NT2/D1 (cell line): ENCODE measurements around the gene IFNB1.

Experiments
- DNase-seq: peaks from one replicate; pipeline ENCODE4 v3.0.0-alpha.2; 2011; ENCODE audit warnings: low read depth, low spot score
- H3K27me3 ChIP-seq: 2 replicates; pipeline ENCODE4 v1.6.0; 2011; ENCODE audit warnings: mild to moderate bottlenecking; ENCODE audit not compliant: insufficient read length, insufficient read depth
- H3K36me3 ChIP-seq: 2 replicates; pipeline ENCODE4 v1.6.1; 2011; ENCODE audit warnings: mild to moderate bottlenecking, low read length, mixed read lengths; ENCODE audit not compliant: insufficient read depth, insufficient read length
- H3K4me1 ChIP-seq: 2 replicates; pipeline ENCODE4 v1.5.1; 2011; ENCODE audit not compliant: insufficient read depth, insufficient read length
- H3K4me3 ChIP-seq: 2 replicates; pipeline ENCODE4 v1.5.1; 2011; ENCODE audit warnings: low read depth; ENCODE audit not compliant: insufficient read length
- H3K9ac ChIP-seq: 2 replicates; pipeline ENCODE4 v1.6.0; 2011; ENCODE audit warnings: low read depth; ENCODE audit not compliant: insufficient read length
- H3K9me3 ChIP-seq: 2 replicates; pipeline ENCODE4 v1.5.1; 2011; ENCODE audit warnings: mild to moderate bottlenecking, low read length; ENCODE audit not compliant: insufficient read depth
- SUZ12 ChIP-seq: IDR thresholded peaks from 2 replicates; pipeline ENCODE4 v1.6.1; 2011; ENCODE audit not compliant: insufficient read length, insufficient read depth; ENCODE audit errors: extremely low read depth
- YY1 ChIP-seq: IDR thresholded peaks from 2 replicates; pipeline ENCODE4 v1.6.1; 2011; ENCODE audit not compliant: insufficient read length, insufficient read depth
- ZNF274 ChIP-seq: IDR thresholded peaks from 2 replicates; pipeline ENCODE4 v1.6.1; 2011; ENCODE audit warnings: mild to moderate bottlenecking, low read depth, low read length

IFNB1 gene

DNA sequence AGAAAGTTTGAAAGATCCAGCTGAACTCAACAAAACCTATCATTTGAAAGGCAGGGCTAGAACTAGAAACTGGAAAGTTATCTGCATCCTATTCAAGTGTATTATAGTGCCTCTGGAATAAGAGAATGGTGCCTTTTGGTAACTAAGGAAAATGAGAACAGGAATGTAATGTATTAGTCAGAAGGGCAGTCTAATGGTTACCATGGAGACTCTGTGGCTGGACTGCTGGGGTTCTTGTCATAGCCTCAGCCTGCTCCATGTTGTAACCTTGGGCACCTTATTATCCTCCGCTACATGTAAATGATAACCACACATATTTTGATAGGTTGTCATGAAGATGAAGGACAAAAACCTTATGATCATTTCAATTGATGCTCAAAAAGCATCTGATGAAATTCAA lies 24.6 kb upstream of the IFNB1 start:
- Histone ChIP-seq H3K27me3 (no peaks in the 10 kb centered on the region), H3K36me3 (no peaks in the 10 kb centered on the region), H3K9ac (no peak overlapping the region), H3K4me3 (no peak overlapping the region), H3K4me1 (no peaks in the 10 kb centered on the region), H3K9me3 (no peaks in the 10 kb centered on the region)
- no peak for DNase-seq
- TF ChIP-seq ZNF274 (no peak), SUZ12 (no peak), YY1 (no peak)

DNA sequence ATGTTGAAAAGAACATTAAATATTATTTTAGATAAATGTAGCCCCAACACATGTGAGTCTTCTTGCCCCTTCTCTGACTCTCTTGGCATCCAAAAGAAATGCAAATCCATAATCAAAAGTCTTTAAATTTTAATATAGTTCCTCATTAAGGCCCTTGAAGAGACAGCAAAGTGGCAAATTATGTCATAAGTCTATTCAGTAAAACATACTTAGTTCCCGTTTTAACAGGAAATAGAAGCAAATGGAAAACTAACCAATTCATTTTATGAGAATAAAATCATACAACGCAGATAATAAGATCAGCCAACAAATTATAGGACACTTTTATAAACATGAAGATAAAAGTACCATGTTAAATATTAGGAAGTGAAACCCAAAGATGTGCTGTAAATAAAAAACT lies 20.1 kb upstream of the IFNB1 start:
- Histone ChIP-seq H3K9ac (no peak overlapping the region), H3K36me3 (no peaks in the 10 kb centered on the region)
- DNase-seq, result no peak

DNA sequence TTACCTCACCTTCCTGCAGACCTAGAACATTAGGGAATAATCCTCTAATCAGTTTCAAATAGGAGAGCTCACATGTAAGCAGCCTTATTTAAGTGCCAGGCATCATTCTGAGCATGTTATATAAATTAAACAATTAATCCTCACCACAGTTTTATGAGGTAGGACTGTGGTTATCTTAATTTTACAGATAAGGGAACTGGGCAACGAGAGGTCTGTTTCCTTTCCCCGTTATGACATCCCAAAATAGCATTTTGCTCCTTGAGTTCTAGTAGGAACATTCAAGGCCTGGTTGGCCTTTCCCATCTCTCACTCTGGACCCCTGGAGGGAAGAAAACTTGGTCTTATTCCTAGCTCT lies 19.1 kb upstream of the IFNB1 start:
- Histone ChIP-seq H3K9me3 (no peaks in the 10 kb centered on the region), H3K36me3 (no peaks in the 10 kb centered on the region), H3K27me3 (no peaks in the 10 kb centered on the region), H3K4me1 (no peaks in the 10 kb centered on the region), H3K9ac (no peak overlapping the region), H3K4me3 (no peak overlapping the region)
- no peak for TF ChIP-seq SUZ12
- TF ChIP-seq YY1, result no peak
- TF ChIP-seq ZNF274, result no peak
- no peak for DNase-seq

More for the DNA sequence above, 20.1 kb upstream of the IFNB1 start:
- no peaks in the 10 kb centered on the region for H3K27me3 ChIP-seq
- H3K4me1 ChIP-seq, result no peaks in the 10 kb centered on the region
- no peak overlapping the region for H3K4me3 ChIP-seq
- TF ChIP-seq YY1 (no peak), ZNF274 (no peak), SUZ12 (no peak)
- H3K9me3 ChIP-seq, result no peaks in the 10 kb centered on the region

DNA sequence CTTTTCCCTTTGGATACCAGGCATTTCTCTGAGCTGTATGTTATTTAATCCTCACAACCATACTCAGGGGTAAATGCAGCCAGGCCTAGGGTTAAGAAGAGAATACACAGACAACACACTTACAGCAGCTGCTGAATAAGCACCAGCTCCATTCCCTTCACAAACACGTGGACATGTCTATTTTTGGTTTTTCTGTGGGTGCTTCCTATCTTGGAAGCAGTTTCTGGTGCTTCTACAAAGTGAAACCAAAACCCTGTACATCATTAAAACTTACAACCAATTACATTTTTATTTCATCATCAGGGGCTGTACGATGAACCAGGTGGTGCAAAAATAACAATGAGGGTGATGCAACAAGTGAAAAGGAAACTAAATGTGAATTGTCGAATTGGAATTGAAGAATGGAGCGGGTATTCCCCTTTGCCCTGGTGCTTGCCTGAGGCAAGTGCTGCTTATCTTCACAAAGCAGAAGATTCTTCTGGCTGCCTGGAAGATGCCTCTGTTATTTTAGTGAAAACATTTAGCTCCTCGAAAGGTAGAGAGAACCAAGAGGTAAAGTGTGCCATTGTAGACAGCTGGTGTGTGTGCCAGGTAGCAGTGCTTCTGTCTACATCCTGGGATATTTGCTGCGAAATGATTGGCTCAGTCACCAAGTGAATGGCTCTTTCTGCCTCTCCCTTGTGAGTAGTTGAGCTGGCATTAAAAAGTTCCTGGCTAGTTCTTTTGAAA lies 18.6 kb upstream of the IFNB1 start:
- Histone ChIP-seq H3K36me3 (no peaks in the 10 kb centered on the region), H3K9ac (no peak overlapping the region), H3K27me3 (no peaks in the 10 kb centered on the region), H3K9me3 (no peaks in the 10 kb centered on the region), H3K4me3 (no peak overlapping the region), H3K4me1 (no peaks in the 10 kb centered on the region)
- TF ChIP-seq YY1 (no peak), ZNF274 (no peak), SUZ12 (no peak)
- DNase-seq, result no peak

DNA sequence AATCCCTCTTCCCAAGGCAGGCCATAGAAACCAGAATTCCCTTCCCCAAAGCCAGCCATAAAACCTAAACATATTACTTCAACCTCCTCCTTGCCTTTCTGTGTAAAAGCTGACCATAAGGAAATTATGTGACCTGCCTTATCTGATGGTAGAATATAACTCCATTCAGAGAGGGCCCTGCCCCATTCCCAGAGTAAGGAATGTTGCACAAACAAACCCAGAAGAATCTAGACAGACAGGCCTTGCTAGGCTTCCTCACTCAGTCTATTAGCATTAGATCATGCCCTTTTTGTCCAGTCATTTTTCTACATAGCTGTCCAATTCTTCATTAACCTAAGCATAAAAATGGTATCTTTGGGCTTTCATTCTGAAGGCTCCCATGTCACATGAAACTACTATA lies 17.8 kb upstream of the IFNB1 start:
- no peak overlapping the region for H3K4me3 ChIP-seq
- no peaks in the 10 kb centered on the region for H3K9me3 ChIP-seq
- TF ChIP-seq SUZ12, result no peak
- TF ChIP-seq ZNF274, result no peak
- no peak for TF ChIP-seq YY1
- DNase-seq, result no peak
- no peaks in the 10 kb centered on the region for H3K36me3 ChIP-seq
- no peaks in the 10 kb centered on the region for H3K27me3 ChIP-seq
- no peak overlapping the region for H3K9ac ChIP-seq
- H3K4me1 ChIP-seq, result no peaks in the 10 kb centered on the region

DNA sequence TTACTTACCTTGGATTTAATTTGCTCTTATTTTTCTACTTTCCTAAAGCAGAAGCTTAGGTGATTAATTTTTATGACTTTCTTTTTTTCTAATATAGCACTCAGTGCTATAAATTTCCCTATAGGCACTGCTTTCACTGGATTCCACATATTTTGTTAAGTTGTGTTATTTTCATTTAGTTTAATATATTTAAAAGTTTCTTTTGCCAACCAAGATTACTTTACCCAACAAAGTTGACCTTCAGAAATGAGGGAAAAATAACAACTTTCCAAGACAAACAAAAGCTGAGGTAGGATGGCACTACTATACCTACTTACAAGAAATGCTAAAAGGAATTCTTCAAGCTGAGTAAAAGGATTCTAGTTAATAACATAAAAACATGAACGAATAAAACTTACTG lies 8.8 kb upstream of the IFNB1 start:
- Histone ChIP-seq H3K36me3 (no peaks in the 10 kb centered on the region), H3K27me3 (no peaks in the 10 kb centered on the region), H3K9me3 (peaks cover 13% of the 10 kb centered on the region), H3K4me3 (no peak overlapping the region), H3K9ac (no peak overlapping the region), H3K4me1 (no peaks in the 10 kb centered on the region)
- TF ChIP-seq YY1, result no peak
- no peak for TF ChIP-seq SUZ12
- no peak for TF ChIP-seq ZNF274
- DNase-seq, result no peak

DNA sequence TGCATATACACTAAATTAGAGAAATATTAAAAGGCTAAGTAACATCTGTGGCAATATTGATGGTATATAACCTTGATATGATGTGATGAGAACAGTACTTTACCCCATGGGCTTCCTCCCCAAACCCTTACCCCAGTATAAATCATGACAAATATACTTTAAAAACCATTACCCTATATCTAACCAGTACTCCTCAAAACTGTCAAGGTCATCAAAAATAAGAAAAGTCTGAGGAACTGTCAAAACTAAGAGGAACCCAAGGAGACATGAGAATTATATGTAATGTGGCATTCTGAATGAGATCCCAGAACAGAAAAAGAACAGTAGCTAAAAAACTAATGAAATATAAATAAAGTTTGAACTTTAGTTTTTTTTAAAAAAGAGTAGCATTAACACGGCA lies 7.3 kb upstream of the IFNB1 start:
- Histone ChIP-seq H3K27me3 (no peaks in the 10 kb centered on the region), H3K9me3 (peaks cover 13% of the 10 kb centered on the region), H3K4me3 (no peak overlapping the region), H3K4me1 (no peaks in the 10 kb centered on the region), H3K36me3 (no peaks in the 10 kb centered on the region), H3K9ac (no peak overlapping the region)
- DNase-seq, result no peak
- TF ChIP-seq YY1 (no peak), ZNF274 (no peak), SUZ12 (no peak)
